Stimulated activated naive CD8-positive, alpha-beta T cell treated with anti-CD3 and anti-CD28 coated beads, Interleukin-15, amount 100 ng/mL, for 72 hours (primary cell): ENCODE data around the gene SNX6.
"Not testable (repeated sequence)": the region's sequence is repeated elsewhere in the genome, so short reads cannot be mapped to it uniquely, and the experiment has no call there.

Experiments used
- ATAC-seq: fragments of 150-1000 bp; cut with Tn5 transposase; 2 replicates; pipeline ENCODE4 v1.10.0; 2021; ENCODE audit warnings: mild to moderate bottlenecking, moderate library complexity
- DNase-seq, 2 donors: peaks; one replicate each; pipeline ENCODE4 v3.0.0; 2021 to 2022
- H3K27ac Mint-ChIP-seq, 2 donors: one replicate each; pipeline ENCODE4 v1.8.0; 2022; ENCODE audit warnings: mild to moderate bottlenecking in 2 of 2, mixed read lengths in 2 of 2, moderate library complexity in 2 of 2
- H3K27me3 Mint-ChIP-seq: one replicate; pipeline ENCODE4 v1.8.0; 2022; ENCODE audit warnings: mixed read lengths
- H3K4me1 Mint-ChIP-seq: one replicate; pipeline ENCODE4 v1.8.0; 2022; ENCODE audit warnings: mild to moderate bottlenecking, mixed read lengths
- H3K4me3 Mint-ChIP-seq, 2 donors: one replicate each; pipeline ENCODE4 v1.8.0; 2022; ENCODE audit warnings: mild to moderate bottlenecking in 2 of 2, mixed read lengths in 2 of 2, moderate library complexity in 1 of 2
- H3K9me3 Mint-ChIP-seq, 2 donors: one replicate each; pipeline ENCODE4 v1.8.0; 2022; ENCODE audit warnings: mixed read lengths in 2 of 2

The SNX6 gene

DNA sequence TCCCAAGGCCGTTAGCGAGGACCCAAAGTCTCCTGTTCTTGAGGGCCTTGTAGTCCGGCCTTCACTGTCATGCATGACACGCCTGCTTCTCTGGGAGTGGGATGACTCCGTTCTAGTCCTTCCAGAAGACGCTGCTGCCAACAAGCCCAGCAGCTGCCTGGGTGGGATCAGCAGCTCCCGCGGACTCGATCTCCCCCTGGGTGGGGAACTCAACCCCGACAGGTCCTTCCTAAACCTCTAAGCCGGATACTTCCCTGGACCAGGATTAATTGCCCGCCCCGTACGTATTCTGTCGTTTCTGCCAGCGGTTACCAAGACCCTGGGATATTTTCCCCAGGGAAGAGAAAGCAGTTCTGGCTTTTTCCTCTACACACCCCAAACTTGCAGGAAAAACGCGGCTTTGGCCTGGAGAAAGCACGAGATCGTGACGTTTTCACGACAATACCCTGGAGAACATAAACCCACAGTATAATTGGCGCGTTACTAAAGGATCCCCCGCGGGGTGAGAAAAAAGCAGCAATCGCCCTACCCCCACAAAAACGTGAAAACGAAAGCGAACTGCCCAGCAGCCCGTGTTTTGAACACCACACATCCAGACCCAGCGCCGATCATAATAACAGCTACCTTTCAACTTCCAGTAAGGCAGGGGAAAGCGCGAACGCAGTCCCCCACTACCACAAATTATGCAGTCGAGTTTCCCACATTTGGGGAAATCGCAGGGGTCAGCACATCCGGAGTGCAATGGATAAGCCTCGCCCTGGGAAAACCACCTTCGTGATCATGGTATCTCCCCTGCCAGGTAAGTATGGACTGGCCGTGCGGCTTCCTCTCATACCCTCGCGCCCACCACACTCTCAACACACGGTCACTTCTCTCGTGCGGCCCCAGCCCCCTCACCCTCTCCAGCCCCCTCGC is 74.1 kb downstream of the SNX6 start:
- peak; percentile 87 for ATAC-seq
- H3K4me3 Mint-ChIP-seq, H3K27me3 Mint-ChIP-seq, DNase-seq, H3K27ac Mint-ChIP-seq, H3K9me3 Mint-ChIP-seq: not testable (repeated sequence)
- H3K4me1 Mint-ChIP-seq, result peaks cover 23% of the 10 kb centered on the region

DNA sequence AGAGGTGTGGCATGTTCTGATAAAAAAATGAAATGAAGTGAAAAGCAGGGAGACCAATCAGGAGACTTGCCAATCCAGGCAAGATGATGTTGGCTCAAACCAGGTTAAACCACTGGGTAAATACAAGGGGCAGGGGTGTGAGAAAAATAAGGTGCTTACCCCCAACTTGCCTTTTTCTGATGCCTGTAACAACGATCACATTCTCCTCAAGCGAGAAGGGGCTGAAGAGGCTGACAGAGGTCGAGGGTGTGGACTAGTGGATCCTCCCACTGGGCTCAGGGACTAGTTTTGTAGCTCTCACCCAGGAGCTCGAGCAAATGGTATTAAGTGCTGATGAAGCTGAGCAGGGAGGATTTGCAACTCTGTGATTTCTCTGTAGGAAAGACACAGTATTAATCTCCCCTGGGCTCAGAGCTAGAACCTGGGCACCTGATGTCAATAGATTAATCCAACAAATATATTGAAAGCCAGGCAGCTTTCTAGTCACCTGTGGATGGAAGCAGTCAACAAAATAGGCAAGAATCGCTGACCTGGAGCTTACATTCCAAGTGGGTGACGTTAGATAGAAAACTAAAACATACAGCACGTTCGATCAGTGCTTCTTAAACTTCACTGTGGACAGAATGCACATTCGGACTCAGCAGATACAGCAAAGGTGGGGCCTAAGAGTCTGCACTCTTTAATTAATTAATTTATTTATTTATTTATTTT is 75.3 kb downstream of the SNX6 start:
- peak; percentile 18 to 34 for DNase-seq

DNA sequence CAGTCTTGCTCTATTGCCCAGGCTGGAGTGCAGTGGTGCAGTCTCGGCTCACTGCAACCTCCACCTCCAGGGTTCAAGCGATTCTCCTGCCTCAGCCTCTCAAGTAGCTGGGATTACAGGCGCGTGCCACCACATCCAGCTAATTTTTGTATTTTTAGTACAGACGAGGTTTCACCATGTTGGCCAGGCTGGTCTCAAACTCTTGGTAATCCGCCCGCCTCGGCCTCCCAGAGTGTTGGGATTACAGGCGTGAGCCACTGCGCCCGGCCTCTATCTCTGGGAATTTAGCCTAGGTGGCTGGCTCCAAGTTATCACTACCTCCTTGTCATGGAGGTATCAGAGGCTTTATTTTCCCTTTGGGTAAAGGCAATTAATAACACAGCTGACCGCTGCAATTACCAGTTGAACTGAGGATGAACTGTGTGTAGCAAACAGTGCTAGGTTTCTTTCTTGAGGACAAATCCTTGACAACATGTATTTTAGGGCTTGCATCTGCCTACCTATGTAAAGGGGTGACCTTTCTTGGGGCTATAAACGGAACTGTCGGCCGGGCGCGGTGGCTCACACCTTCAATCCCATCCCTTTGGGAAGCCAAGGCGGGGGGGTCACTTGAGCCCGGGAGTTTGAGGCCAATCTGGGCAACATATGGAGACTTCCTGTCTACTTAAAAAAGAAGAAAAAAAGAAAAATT is 80.5 kb downstream of the SNX6 start:
- peak overlapping the region in 1 of 2 donors; percentile 71 for H3K27ac Mint-ChIP-seq
- peak overlapping the region in 1 of 2 donors; percentile 49 for H3K4me3 Mint-ChIP-seq
- not testable (repeated sequence) for H3K9me3 Mint-ChIP-seq, ATAC-seq, H3K27me3 Mint-ChIP-seq, DNase-seq
- H3K4me1 Mint-ChIP-seq, result peaks cover 32% of the 10 kb centered on the region

More for the DNA sequence above, 75.3 kb downstream of the SNX6 start:
- Mint-ChIP-seq H3K27ac (peak overlapping the region in 1 of 2 donors; percentile 36), H3K27me3 (no peaks in the 10 kb centered on the region), H3K4me1 (peaks cover 26% of the 10 kb centered on the region), H3K9me3 (no peaks in the 10 kb centered on the region), H3K4me3 (peak overlapping the region; percentile 14 to 28)
- no peak for ATAC-seq

DNA sequence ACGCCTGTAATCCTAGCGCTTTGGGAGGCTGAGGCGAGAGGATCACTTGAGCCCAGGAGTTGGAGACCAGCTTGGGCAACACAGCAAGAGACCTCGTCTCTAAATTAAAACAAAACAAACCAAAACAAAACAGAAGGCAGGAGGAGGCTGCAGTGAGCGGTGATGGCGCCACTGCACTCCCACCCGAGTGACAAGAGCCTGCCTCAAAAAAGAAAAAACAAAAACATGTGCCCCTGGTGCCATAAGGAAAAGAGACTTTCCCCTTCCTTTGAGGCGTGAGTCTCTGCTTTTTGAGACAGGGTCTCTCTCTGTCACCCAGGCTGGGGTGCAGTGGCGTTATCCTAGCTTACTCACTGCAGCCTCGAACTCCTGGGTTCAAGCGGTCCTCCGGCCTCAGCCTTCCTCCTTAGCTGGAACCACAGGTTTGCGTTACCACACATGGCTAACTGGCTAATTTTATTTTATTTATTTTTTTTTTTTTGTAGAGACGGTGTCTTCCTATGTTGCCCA is 81.4 kb downstream of the SNX6 start:
- ATAC-seq (no peak), DNase-seq (no peak)
- Mint-ChIP-seq H3K4me3 (peak overlapping the region in 1 of 2 donors; percentile 15), H3K4me1 (peaks cover 26% of the 10 kb centered on the region), H3K27ac (peak overlapping the region in 1 of 2 donors; percentile 67), H3K9me3 (no peaks in the 10 kb centered on the region), H3K27me3 (no peaks in the 10 kb centered on the region)

DNA sequence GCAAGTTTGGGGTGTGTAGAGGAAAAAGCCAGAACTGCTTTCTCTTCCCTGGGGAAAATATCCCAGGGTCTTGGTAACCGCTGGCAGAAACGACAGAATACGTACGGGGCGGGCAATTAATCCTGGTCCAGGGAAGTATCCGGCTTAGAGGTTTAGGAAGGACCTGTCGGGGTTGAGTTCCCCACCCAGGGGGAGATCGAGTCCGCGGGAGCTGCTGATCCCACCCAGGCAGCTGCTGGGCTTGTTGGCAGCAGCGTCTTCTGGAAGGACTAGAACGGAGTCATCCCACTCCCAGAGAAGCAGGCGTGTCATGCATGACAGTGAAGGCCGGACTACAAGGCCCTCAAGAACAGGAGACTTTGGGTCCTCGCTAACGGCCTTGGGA is 82.8 kb downstream of the SNX6 start:
- Mint-ChIP-seq H3K27ac (peak overlapping the region in 1 of 2 donors; percentile 96), H3K4me1 (peaks cover 26% of the 10 kb centered on the region)
- not testable (repeated sequence) for H3K9me3 Mint-ChIP-seq, H3K27me3 Mint-ChIP-seq, DNase-seq, H3K4me3 Mint-ChIP-seq
- peak; percentile 67 for ATAC-seq

DNA sequence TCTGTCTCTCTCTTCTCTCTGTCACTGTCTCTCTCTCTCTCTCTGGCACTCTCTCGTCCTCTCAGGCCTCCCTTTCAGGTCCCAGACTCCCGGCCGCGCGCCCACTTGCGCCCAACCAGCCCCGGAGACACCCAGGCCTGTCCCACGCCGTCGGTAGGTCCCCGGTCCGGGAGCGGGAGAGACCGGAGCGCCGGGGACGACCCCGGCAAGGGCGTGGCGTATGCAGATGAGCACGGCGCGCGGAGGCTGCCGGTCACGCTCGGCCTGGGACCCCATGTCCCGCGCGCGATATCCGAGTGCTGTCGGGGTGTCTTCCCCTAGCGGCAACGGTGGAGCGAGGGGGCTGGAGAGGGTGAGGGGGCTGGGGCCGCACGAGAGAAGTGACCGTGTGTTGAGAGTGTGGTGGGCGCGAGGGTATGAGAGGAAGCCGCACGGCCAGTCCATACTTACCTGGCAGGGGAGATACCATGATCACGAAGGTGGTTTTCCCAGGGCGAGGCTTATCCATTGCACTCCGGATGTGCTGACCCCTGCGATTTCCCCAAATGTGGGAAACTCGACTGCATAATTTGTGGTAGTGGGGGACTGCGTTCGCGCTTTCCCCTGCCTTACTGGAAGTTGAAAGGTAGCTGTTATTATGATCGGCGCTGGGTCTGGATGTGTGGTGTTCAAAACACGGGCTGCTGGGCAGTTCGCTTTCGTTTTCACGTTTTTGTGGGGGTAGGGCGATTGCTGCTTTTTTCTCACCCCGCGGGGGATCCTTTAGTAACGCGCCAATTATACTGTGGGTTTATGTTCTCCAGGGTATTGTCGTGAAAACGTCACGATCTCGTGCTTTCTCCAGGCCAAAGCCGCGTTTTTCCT is 83.4 kb downstream of the SNX6 start:
- peak; percentile 89 for ATAC-seq
- not testable (repeated sequence) for H3K27ac Mint-ChIP-seq, H3K4me3 Mint-ChIP-seq, DNase-seq, H3K27me3 Mint-ChIP-seq, H3K9me3 Mint-ChIP-seq
- peaks cover 21% of the 10 kb centered on the region for H3K4me1 Mint-ChIP-seq

DNA sequence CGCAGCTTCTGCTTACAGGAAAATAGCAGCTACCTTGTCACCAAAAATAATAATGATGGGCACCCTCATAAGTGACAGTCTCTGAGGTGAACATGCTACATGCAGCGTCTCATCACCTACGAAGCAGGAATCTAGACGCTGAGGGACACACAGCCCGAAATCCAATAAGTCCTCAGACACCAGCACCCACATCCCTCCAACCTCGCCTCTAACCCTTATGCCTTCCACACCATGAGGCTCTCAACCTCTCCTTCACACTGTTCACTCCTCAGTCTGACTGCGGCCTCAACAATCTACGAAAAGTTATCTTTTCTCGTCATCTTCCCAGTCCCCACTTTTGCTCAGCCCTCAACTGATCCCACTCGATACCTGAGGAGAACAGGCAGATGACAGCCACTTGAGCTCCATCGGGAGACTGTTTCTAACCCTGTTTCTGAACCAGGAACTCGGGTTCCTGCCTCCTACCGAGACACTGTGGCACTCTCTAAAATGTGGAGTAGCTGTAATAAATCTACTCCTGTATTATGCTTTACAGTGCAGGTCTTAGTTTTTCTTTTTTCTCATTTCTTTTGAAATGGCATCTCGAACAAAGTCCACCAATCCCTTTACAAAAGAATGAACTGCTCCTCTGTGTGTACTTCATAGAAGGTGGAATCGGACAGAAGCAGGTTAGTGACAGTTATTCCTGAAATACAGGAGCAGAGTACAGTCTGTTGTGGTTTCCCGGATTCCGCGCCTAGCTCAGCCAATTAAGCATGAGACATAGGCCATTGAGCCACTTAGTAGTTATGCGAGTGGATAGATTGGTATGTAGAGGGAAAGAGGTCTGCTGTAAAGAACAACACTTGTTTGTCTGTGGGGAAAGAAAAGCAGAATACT is 89.5 kb downstream of the SNX6 start:
- not testable (repeated sequence) for H3K27me3 Mint-ChIP-seq

DNA sequence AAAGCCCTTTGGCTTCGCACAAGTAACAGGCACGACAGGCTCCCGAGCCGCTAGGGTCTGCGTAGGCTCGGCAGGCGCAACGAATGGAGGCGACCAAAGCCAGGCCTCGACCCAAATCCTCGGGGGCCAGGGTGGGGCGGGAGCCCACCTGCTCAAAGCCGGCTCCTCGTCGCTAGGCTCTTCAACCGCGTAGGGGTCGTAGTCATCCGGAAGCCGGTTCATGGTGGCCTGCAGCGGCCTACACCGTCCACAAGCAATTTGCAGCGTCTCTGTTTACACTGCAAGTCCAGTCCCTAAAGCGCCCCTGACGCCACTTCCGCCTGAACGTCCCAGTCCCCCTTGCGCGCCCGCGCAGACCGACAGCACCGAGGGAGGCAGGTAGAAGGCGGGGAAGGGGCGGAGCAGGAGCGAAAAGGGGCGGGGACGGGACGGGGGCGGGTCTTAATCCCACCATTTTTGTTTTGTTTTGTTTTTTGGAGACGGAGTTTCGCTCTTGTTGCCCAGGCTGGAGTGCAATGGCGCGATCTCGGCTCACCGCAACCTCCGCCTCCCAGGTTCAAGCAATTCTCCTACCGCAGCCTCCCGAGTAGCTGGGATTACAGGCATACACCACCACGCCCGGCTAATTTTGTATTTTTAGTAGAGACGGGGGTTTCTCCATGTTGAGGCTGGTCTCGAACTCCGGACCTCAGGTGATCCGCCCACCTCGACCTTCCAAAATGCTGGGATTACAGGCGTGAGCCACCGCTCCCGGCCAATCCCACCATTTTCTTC is 90.4 kb downstream of the SNX6 start, which contains the start of gene EAPP:
EAPP (minus strand) TSS at position 295 of the 774 bp plus-strand sequence; CDS start at position 222, 73 bp downstream.
- H3K4me3 Mint-ChIP-seq, result peak within 1 kb of the TSS; percentile 99
- peak within 1 kb of the TSS; percentile 99 to 100 for H3K27ac Mint-ChIP-seq
- no peaks in the 10 kb centered on the region for H3K27me3 Mint-ChIP-seq
- H3K9me3 Mint-ChIP-seq, result peaks cover 0 to 4% of the 10 kb centered on the region in 2 donors
- ATAC-seq (peak; percentile 100), DNase-seq (peak; percentile 92 to 96)
- H3K4me1 Mint-ChIP-seq, result peaks cover 31% of the 10 kb centered on the region

More for the DNA sequence above, 89.5 kb downstream of the SNX6 start:
- not testable (repeated sequence) for DNase-seq, H3K9me3 Mint-ChIP-seq, ATAC-seq
- H3K27ac Mint-ChIP-seq, result peak overlapping the region; percentile 99 to 100
- H3K4me1 Mint-ChIP-seq, result peaks cover 29% of the 10 kb centered on the region
- peak overlapping the region; percentile 99 for H3K4me3 Mint-ChIP-seq

DNA sequence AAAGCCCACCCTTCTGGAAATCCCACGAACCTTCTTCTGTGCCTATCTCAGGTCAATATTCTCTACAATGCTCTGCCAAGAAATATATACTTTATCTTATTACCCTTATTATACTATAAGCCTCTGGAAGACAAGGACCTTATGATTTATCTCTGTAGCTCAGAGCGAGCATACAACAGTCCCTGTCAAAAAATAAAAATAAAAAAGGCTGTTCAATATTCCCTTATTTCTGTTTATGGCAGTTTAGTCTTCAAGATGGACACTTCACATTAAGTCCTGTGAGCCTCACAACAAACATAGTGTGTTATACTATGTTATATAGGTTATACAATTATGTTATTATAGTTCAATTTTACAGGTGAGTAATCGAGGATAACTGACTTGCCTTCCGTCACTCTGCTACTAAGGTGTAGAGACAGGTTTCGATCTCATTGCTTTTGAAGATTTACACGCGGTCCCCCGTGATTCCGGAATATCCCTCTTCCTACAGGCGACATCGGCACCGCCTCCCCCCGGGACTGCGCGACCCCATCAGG is 91.0 kb downstream of the SNX6 start:
- Mint-ChIP-seq H3K27me3 (no peaks in the 10 kb centered on the region), H3K9me3 (peaks cover 0 to 4% of the 10 kb centered on the region in 2 donors), H3K27ac (peak overlapping the region; percentile 99 to 100), H3K4me1 (peaks cover 36% of the 10 kb centered on the region), H3K4me3 (peak overlapping the region; percentile 99)
- DNase-seq (no peak), ATAC-seq (peak; percentile 45)

DNA sequence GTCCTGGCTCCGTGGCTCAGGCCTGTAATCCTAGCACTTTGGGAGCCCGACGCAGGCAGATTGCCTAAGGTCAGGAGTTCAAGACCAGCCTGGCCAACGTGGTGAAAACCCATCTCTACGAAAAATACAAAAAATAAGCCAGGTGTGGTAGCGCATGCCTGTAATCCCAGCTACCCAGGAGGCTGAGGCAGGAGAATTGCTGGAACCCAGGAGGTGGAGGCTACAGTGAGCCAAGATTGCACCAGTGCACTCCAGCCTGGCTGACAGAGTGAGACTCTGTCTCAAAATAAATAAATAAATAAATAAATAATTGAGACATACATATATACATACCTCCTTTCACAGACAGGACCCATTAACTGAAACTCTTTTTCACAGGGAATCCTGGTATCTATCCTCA is 91.9 kb downstream of the SNX6 start:
- Mint-ChIP-seq H3K4me3 (peak overlapping the region; percentile 99), H3K4me1 (peaks cover 36% of the 10 kb centered on the region), H3K27ac (peak overlapping the region in 1 of 2 donors; percentile 85)
- ATAC-seq, H3K9me3 Mint-ChIP-seq, DNase-seq, H3K27me3 Mint-ChIP-seq: not testable (repeated sequence)

DNA sequence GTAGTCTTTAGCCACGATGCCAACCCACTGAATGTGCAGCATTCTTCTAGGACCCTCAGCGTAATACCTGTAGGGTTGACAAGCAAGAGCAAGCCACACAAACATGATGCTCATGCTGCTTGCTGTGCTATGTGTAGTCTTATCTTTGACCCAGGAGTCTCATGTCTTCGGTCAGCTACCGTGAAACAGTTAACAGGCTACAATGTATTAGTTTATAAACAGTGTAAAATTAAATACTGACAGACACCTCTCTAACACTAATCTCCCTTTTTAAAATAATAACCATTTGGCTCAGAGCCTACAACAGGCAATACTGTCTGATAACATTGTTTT is 92.3 kb downstream of the SNX6 start:
- Mint-ChIP-seq H3K9me3 (peaks cover 0 to 4% of the 10 kb centered on the region in 2 donors), H3K4me1 (peaks cover 36% of the 10 kb centered on the region), H3K4me3 (peak overlapping the region in 1 of 2 donors; percentile 57), H3K27ac (peak overlapping the region in 1 of 2 donors; percentile 85), H3K27me3 (no peaks in the 10 kb centered on the region)
- ATAC-seq, result no peak
- DNase-seq, result no peak

DNA sequence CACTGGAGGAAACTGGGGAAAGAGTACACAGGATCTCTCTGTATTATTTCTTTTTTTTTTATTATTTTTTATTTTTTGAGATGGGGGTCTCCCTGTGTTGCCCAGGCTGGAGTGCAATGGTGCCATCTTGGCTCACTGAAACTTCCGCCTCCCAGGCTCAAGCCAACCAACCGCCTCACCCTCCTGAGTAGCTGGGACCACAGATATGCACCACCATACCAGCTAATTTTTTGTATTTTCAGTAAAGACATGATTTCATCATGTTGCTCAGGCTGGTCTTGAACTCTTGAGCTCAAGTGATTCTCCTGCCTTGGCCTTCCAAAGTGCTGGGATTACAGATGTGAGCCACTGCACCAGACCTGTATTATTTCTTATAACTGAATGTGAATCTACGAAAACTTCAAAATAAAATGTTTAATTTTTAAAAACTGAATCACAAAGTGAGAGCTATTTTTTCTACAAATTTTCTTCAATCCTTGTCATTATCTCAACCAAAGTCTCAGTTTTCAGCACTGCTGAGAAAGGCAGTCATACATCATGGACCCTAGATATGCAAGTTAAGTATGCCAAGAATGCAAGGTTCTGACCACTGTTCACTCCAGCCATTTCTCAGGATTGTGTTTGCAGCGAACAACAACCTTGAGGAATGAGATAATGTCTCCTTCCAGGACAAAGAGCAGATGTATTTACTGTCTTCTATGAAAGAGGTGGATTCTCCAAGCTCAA is 92.8 kb downstream of the SNX6 start:
- ATAC-seq (no peak), DNase-seq (no peak)
- Mint-ChIP-seq H3K27ac (peak overlapping the region in 1 of 2 donors; percentile 72), H3K9me3 (peaks cover 0 to 4% of the 10 kb centered on the region in 2 donors), H3K4me1 (peaks cover 36% of the 10 kb centered on the region), H3K4me3 (peak overlapping the region in 1 of 2 donors; percentile 44), H3K27me3 (no peaks in the 10 kb centered on the region)
